PC-9 (cell line): Measurements from ENCODE around the gene MDFIC. TPM values are rescaled to one million over a fixed set of nuclear protein-coding genes. Genes with fewer than 3 reads are reported as not detected.

Experiments
- BruUV-seq: library from RNA; stranded (reverse); fragments of 400-500 nt; replicated peaks from 2 replicates; lab custom pipeline; 2021; lab: Mats Ljungman, UMichigan
- CTCF ChIA-PET: fragments of 300-600 bp; sonication (Branson Sonifier 250); formaldehyde crosslinking; loops from one replicate; lab custom pipeline; 2022; ENCODE audit warnings: antibody characterized with exemption; lab: Charles Lee
- POLR2A ChIA-PET: fragments of 300-600 bp; sonication (Branson Sonifier 250); formaldehyde crosslinking; loops from one replicate; lab custom pipeline; 2022; ENCODE audit warnings: antibody characterized with exemption; ENCODE audit not compliant: unreplicated experiment; lab: Charles Lee
- DNase-seq, 2 experiments: peaks; one replicate each; pipeline versions ENCODE4 v3.0.0 to v3.0.0-alpha.2; 2015 to 2022; ENCODE audit warnings: mixed read lengths in 1 of 2
- H2AFZ ChIP-seq: fragments of 200-600 bp; sonication (generic); 2 replicates; pipeline ENCODE4 v1.8.1; 2017; ENCODE audit warnings: antibody characterized with exemption
- H3F3A ChIP-seq: fragments of 200-600 bp; sonication (generic); 2 replicates; pipeline ENCODE4 v1.8.1; 2017; ENCODE audit warnings: antibody characterized with exemption, mild to moderate bottlenecking, low read depth; ENCODE audit not compliant: insufficient read depth
- H3K27ac ChIP-seq: fragments of 200-600 bp; sonication (generic); 2 replicates; pipeline ENCODE4 v1.6.1; 2016; ENCODE audit warnings: mixed run types
- H3K27me3 ChIP-seq: fragments of 200-600 bp; sonication (generic); 2 replicates; pipeline ENCODE4 v1.6.1; 2016; ENCODE audit warnings: low read depth, mixed run types; ENCODE audit not compliant: insufficient read depth
- H3K36me3 ChIP-seq: fragments of 200-600 bp; sonication (generic); 2 replicates; pipeline ENCODE4 v1.6.1; 2016; ENCODE audit warnings: low read depth, mixed run types
- H3K4me1 ChIP-seq: fragments of 200-600 bp; sonication (generic); replicated peaks from 2 replicates; pipeline ENCODE4 v1.6.1; 2016; ENCODE audit warnings: mixed run types; ENCODE audit not compliant: insufficient read depth
- H3K4me2 ChIP-seq: fragments of 200-600 bp; sonication (generic); 2 replicates; pipeline ENCODE4 v1.6.1; 2017; ENCODE audit warnings: mixed run types
- H3K4me3 ChIP-seq: fragments of 200-600 bp; sonication (generic); 2 replicates; pipeline ENCODE4 v1.6.1; 2016; ENCODE audit warnings: mixed run types
- H3K79me2 ChIP-seq: fragments of 200-600 bp; sonication (generic); 2 replicates; pipeline ENCODE4 v1.6.1; 2017; ENCODE audit warnings: low read depth, mixed run types
- H3K9me2 ChIP-seq: fragments of 200-600 bp; sonication (generic); 2 replicates; pipeline ENCODE4 v1.8.1; 2017; ENCODE audit warnings: mild to moderate bottlenecking; ENCODE audit not compliant: insufficient read depth
- H3K9me3 ChIP-seq: fragments of 200-600 bp; sonication (generic); 2 replicates; pipeline ENCODE4 v1.8.1; 2016; ENCODE audit warnings: low read depth; ENCODE audit not compliant: insufficient read depth
- H4K20me1 ChIP-seq: fragments of 200-600 bp; sonication (generic); 2 replicates; pipeline ENCODE4 v1.8.1; 2017; ENCODE audit not compliant: insufficient read depth
- CTCF ChIP-seq: fragments of 200-600 bp; sonication (generic); conservative IDR thresholded peaks from 2 replicates; pipeline ENCODE4 v1.6.1; 2017; ENCODE audit warnings: mixed run types, antibody characterized with exemption, mild to moderate bottlenecking, moderate library complexity
- EZH2 ChIP-seq: fragments of 200-600 bp; sonication (generic); IDR thresholded peaks from 2 replicates; pipeline ENCODE4 v1.8.0; 2017; ENCODE audit warnings: antibody characterized with exemption, low read depth
- intact Hi-C: fragments of 100-400 bp; cut with micrococcal nuclease; formaldehyde crosslinking; loops from one replicate; pipeline ENCODE4 v1.10.0; 2022; ENCODE audit not compliant: unreplicated experiment
- total RNA-seq: library from RNA; stranded (reverse); gene quantifications from 2 replicates; pipeline ENCODE4 v1.2.3, GENCODE V29; 2021

MDFIC gene
- total RNA-seq, 1 experiment from 2014 or later, result 38.9 TPM

GRCh38 chr7:115023219-115023618 lies 101.3 kb downstream of the MDFIC start:
- no TSS peak for BruUV-seq
- H3K9me3 ChIP-seq, result no peaks in the 10 kb centered on the region
- no peaks in the 10 kb centered on the region for H3K4me1 ChIP-seq
- no peak overlapping the region for H3K27ac ChIP-seq
- H3K9me2 ChIP-seq, result peaks cover 3% of the 10 kb centered on the region; the same call in 1 of the 2 replicates
- H2AFZ ChIP-seq, result no peak overlapping the region
- ChIA-PET POLR2A (interaction anchor here (0.6 kb wide), 1 partner anchor 35 kb away, joined by 3 read pairs; no protein-coding TSS in a partner anchor), CTCF (no interaction called here)
- no peaks in the 10 kb centered on the region for H3K79me2 ChIP-seq
- H3K4me2 ChIP-seq, result no peak overlapping the region
- no peak overlapping the region for H3K4me3 ChIP-seq
- no peaks in the 10 kb centered on the region; the same call in 1 of the 2 replicates for H3F3A ChIP-seq
- intact Hi-C loops, result no loop called here
- TF ChIP-seq CTCF, result no peak
- no peak for TF ChIP-seq EZH2
- DNase-seq, result no peak
- no peaks in the 10 kb centered on the region for H4K20me1 ChIP-seq
- H3K27me3 ChIP-seq, result no peaks in the 10 kb centered on the region
- no peaks in the 10 kb centered on the region; the same call in 1 of the 2 replicates for H3K36me3 ChIP-seq

GRCh38 chr7:115024276-115024675 lies 102.4 kb downstream of the MDFIC start:
- TF ChIP-seq EZH2 (no peak), CTCF (no peak)
- BruUV-seq, result no TSS peak
- CTCF ChIA-PET, result no interaction called here
- Histone ChIP-seq H3K9me3 (no peaks in the 10 kb centered on the region), H3K4me2 (no peak overlapping the region), H3K27me3 (no peaks in the 10 kb centered on the region), H3K79me2 (no peaks in the 10 kb centered on the region), H3K4me3 (no peak overlapping the region), H3K9me2 (peaks cover 3% of the 10 kb centered on the region; the same call in 1 of the 2 replicates), H2AFZ (no peak overlapping the region), H3K36me3 (no peaks in the 10 kb centered on the region; the same call in 1 of the 2 replicates), H4K20me1 (no peaks in the 10 kb centered on the region), H3K27ac (no peak overlapping the region), H3F3A (no peaks in the 10 kb centered on the region), H3K4me1 (no peaks in the 10 kb centered on the region)
- POLR2A ChIA-PET, result no interaction called here
- intact Hi-C loops, result no loop called here
- no peak for DNase-seq

GRCh38 chr7:115032715-115033703 lies 111.1 kb downstream of the MDFIC start:
- no TSS peak for BruUV-seq
- POLR2A ChIA-PET, result no interaction called here
- no peak for TF ChIP-seq EZH2
- TF ChIP-seq CTCF, result no peak

More at GRCh38 chr7:115032715-115033703, 111.1 kb downstream of the MDFIC start:
- Histone ChIP-seq H2AFZ (no peak overlapping the region), H4K20me1 (no peaks in the 10 kb centered on the region), H3K9me3 (peaks cover 8% of the 10 kb centered on the region; the same call in 1 of the 2 replicates), H3K4me3 (no peak overlapping the region), H3K4me2 (no peak overlapping the region), H3K79me2 (no peaks in the 10 kb centered on the region), H3F3A (no peaks in the 10 kb centered on the region), H3K27me3 (no peaks in the 10 kb centered on the region), H3K36me3 (no peaks in the 10 kb centered on the region), H3K9me2 (no peaks in the 10 kb centered on the region), H3K27ac (no peak overlapping the region), H3K4me1 (no peaks in the 10 kb centered on the region)
- CTCF ChIA-PET, result no interaction called here
- intact Hi-C loops, result no loop called here
- DNase-seq, result no peak
